Stromal cell of bone marrow (primary cell): ENCODE measurements around the gene ETFB.

Source experiments
- DNase-seq: peaks from one replicate; pipeline ENCODE4 v3.0.0-alpha.2; 2012; ENCODE audit warnings: low read depth

The ETFB gene

DNA sequence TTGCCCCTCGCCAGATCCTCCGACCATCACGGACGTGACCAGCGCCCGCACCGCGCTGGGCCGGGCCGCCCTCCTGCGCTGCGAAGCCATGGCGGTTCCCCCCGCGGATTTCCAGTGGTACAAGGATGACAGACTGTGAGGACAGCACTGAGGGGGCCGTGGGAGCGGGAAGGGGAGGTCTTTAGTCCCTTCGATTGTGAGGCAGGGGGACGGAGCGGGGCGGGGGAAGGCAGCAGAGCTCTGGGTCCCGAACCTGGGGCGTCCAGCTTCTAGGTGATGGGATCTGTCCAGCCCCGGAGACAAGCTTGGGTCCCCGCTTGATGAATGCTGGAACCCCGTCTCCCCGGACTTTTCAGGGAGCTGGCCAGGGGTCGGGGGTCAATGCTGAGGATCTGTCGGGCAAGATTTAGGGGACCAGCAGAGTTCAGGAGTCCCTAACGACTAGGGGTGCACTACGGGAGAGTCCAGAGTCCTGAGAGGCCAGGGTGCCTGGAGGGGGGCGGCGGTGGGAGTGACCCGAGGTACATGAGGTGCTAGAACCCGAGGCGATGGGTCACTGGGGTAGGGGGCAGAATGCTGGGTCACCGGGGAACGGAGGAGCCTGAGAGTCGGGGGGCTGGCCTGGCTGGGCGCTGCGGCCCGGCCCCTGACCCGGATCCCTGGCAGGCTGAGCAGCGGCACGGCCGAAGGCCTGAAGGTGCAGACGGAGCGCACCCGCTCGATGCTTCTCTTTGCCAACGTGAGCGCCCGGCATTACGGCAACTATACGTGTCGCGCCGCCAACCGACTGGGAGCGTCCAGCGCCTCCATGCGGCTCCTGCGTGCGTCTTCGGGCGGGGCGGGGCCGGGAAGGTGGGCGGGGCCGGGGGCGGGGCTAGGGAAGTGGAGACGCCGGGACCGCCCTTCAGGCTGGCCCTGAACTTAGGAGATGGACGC, 38.9 kb downstream of the ETFB start:
- no peak for DNase-seq

- no peak for DNase-seq
Observed at GRCh38 chr19:51326216-51327065, 39.7 kb downstream of the ETFB start.

DNA sequence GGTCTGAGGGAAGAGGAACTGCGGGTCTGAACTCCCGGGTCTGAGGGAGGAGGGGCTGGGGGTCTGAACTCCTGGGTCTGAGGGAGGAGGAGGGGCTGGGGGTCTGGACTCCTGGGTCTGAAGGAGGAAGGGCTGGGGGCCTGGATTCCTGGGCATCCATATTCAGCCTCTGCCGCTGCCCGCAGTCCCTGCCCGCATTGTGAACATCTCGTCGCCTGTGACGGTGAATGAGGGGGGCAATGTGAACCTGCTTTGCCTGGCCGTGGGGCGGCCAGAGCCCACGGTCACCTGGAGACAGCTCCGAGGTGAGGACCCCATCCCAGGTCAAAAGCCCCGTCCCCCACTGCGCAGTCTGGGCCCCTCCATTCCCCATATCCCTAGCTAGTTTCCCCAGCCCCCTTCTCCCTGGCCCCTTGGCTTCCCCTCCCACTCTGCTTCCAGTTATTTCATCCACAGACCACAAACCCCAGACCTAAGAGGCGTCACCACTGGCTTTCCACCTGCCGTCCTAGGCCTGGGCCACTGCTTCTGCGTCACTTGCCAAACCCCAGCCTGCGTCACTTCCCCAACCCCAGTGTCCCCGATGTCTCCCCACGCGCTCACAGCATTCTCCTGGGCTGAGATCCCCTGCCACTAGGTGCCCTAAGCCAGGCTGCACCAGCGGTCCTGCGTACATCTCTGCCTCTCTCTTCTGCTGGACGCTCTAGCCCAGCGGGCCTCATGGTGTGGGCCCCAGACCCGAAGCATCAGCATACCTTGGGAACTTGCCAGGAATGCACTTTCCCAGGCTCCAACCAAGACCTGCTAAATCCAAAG, 40.8 kb downstream of the ETFB start:
- no peak for DNase-seq

DNA sequence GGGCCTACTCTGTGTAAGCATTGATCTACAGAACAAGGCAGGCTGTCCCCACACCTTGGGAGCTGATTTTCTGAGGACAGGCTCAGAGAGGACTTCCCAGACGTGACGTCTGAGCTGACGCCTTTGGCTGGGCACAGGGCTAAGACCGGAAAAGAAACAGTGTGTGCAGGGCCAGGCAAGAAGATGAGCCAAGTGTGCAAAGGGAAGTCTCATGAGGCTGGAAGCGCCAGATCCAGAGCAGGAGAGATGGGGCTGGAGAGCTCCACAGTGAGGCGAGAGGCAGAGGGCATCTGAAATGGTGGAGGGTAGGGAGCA, 42.1 kb downstream of the ETFB start:
- no peak for DNase-seq

DNA sequence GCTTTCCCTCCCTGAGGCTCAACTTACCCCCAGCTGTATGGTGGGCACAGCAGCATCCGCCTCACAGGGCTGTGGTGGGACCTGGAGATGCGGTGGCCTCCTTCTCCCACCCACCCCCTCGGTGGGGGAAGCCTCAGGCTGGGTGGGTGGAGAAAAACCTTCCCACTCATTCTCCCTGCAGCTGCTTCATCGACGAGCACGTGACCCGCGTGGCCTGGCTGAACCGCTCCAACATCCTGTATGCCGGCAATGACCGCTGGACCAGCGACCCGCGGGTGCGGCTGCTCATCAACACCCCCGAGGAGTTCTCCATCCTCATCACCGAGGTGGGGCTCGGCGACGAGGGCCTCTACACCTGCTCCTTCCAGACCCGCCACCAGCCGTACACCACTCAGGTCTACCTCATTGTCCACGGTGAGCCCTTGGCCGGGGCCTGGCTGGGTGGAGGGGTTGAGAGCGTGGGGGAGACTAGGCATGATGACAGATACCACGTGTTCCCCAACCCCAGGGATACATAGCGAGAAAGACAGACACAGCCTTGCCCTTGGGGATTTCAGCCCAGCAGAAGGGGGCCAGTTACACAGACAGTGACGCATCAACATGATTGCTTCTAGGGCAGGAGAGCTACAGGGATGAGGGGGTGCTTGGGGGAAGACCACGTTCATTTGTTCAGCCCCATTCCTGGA, 42.6 kb downstream of the ETFB start:
- DNase-seq: no peak

DNA sequence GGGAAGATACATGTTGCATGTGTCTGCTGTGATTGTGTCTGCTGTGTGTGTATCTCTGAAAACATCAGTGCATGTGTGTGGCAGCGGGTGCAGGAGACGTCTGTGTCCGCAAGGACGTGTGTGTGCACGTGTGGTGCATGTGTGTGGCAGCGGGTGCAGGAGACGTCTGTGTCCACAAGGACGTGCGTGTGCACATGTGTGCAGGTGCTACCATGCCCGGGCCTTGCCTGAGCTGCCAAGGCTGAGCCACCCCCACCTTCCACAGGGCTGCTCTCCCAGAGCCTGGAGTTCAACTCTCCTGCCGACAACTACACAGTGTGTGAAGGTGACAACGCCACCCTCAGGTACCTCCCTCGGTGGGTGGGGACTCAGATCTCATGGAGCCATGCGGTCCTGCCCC, 44.4 kb downstream of the ETFB start:
- no peak for DNase-seq

GRCh38 chr19:51320280-51320657, 45.9 kb downstream of the ETFB start:
- DNase-seq: no peak

DNA sequence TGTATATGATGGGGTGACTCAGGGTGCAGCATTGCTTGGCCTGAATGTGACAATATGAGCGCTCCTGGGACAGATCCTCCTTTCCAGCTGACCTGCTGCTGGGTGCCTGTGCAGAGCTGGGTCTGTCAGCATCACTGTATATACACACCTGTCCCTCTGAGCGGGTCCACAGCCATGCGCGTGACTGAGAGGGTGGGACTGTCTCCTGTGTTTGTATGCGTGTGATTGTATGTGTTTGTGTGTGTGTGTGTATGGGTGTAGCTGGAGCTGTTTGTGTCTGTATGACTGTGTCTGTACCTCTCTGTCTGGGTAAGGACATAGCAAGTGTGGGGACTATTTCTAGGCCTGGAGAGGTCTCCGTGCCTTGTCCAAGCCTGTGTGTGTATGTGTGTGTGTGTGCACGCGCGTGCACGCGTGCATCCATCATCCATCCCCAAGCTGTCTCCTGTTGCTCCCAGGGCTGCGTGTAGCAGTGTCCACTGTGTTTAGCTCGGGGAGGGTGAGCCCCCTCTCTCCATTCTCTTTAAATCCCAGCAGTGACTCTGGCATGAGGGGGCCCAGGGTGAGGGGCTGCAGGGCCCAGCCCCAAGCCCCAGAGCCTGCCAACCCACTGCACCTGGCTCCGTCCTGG, 46.4 kb downstream of the ETFB start:
- DNase-seq: no peak

DNA sequence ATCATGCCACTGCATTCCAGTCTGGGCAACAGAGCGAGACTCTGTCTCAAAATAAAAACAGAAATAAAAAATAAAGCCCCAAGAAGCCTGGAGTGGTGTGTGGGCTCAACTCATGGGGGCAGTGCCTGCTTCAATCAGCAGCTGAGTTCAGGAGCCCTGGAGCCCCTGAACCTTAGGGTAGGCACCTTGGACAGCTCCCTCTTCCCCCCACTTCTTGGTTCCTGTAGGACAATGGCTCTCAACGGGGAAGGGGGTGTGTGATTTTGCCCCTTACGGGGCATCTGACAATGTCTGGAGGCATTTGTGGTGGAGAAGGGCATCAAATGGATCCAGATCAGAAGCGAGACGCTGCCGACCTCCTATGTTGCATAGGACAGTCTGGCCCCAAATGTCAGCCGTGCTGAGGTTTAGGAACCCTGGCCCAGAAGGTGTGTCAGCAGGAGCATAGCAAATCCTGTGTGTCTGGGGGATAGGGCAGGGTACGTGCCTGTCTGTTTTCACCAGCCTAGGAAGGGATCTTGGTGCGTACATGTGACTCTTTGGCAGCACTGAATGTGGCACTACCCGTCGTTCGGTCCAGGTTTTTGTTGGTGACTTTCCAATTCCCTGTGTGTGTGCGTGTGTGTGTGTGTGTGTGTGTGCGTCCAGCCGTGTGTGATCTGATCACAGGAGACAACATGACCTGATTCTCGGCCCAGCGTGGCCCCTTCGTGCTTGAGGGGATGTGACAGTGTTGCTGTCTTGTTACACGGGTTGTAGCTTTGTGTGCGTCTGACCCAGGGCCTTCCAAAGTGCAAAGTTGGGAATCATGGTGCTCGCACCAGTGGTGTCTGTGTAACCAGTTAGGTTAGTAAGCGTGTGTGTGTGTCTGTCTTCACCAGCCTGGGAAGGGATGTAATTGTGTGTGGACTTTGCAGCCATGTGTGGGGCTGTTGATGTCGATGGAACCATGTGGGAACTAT, 47.2 kb downstream of the ETFB start:
- no peak for DNase-seq

DNA sequence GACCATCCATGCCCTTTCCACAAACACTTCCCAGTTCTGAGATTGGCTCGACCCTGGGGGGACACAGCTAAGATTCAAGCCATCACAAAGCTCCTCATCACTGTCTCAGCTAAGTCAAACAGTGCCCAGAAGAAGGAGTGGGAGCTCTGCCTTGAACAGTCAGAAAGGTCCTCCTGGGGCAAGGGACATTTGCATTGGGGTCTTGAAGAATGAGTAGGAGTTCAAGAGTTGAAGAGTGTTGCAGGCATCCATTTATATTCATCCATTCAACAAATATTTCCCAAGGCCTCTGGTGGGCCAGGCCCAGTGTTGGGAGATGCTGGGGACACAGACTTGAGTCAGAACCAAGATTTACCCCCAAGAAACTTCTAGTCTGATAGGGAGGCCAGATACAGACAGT, 48.2 kb downstream of the ETFB start:
- DNase-seq: no peak

DNA sequence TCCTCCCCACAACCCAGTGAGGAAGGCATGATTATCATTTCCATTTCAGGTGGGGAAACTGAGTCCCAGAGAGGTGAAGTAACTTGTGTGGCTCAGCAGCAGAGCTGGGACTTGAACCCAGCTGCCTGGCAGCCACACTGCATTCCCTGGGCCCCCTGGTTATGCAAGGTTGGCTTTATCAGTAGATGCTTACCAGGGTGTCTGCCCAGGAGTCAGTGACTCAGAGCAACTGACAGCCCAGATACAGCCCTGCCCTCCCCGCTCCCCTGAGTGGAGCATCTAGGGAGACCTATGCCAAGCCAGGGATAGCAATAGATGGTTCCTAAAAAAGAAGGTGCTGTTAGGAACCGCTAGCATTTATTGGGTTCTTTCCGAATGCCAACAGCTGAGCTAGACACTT, 48.8 kb downstream of the ETFB start:
- DNase-seq: no peak

DNA sequence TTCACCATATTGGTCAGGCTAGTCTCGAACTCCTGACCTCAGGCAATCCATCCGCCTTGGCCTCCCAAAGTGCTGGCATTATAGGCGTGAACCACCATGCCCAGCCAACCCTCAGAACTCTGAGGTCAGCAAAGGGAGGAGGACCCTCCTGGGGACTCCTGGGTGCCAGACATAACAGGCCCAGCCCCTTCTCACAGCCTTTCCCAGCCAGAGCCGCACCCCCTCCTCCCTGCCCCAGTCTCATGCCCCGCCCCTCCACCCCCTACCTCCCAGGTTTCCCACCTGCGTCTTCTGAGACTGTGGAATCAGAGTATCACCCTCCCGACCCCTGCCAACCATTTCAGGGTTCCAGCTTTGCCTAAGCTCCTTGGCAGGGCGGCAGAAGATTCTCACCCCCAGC, 49.5 kb downstream of the ETFB start:
- DNase-seq: no peak

DNA sequence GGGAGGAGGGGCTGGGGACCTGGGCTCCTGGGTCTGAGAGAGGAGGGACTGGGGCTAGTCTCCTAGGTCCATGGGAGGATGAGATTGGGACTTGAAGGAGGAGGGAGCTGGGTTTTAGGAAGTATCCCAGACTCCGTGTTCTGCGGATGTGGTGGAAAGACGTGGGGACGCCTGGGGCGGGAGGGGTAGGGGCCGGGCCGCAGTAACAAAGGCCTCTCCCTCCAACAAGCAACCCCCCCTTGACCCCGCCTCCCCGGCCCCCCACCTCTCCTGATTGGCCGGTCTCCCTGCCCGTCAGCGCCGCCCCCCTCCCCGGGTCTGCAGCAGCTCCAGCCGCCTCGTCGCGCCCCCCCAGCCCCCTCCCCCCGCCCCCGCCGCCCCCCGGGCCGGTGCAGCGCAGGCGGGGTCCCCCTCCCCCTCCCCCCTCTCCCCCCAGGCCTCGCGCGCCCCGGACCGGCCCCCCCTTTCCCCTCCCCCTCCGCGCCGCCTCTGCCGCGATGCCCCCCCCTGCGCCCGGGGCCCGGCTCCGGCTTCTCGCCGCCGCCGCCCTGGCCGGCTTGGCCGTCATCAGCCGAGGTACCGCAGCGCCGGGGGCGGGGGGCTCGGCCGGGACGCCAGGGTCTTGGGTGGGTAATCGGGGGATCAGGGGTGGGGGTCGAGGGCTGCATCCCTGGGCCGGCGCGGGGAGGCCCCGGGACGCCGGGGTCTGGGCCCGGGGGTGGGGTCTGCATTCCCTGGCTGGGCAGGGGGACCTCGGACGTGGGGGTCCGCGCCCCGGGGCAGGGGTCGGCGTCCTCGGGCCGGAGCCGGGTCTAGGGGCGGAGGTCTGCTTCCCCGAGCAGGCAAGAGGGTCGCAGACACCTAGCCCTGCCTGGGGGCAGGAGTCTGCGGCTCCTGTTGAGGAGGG, 54.6 kb downstream of the ETFB start, which contains the start of gene IGLON5:
TSS of gene IGLON5 (plus strand) at position 294 of the 907 bp plus-strand sequence. CDS start at position 498, 204 bp downstream.
- DNase-seq: no peak

- no peak for DNase-seq
Observed at GRCh38 chr19:51305479-51305878, 60.7 kb downstream of the ETFB start.

- no peak for DNase-seq
Observed at GRCh38 chr19:51301266-51301665, 64.9 kb downstream of the ETFB start.

DNA sequence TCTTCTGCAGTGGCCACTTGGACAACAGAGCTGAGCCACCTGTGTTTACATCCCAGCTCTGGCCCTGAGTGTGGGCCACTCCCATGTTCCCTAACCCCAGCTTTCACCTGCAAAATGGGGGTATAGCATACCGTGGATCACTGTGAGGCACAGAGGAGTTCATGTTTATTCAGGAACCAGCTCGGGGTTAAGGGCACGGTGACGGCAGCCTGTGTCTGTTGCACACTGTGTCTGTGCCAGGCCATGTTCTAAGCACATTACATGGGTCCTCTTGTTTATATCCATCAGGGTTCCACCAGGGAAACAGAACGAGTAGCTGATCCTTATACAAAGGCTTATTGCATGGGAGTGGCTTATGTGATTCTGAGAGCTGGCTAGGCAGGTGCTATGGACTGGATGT, 68.8 kb downstream of the ETFB start:
- DNase-seq: no peak

DNA sequence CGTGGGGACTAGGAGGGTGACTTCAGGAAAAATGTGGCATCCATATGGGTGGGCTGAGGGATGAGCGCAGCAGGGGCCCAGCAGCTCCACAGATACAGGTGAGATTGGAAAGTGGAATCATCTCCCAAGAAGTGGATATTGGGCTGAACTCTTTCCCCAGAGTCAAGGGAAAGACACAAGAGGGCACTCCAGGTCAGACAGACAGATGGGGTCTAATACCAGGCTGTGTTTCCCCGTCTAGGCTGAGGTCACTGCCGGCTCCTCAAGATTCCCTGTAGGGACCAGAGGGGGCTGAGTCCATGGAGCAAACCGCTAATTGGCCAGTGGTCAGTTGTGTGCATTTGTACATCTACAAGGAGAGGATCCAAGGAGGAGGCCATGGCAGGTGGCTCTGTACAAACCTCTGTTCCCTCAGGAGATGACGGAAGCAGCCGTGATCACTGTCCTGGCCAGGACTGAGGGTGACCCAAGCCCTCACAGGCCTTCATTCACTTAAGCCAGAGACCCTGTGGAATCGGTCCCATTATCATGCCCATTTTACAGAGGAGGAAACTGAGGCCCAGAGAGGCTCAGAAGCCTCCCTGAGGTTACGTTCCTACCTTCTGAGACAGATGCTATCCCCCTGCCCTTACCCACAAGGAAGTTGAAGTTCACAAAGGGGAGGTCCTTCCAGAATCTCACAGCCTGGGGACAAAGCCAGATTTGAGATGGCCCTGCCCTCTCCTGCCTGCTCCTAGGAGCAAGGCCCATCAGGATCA, 69.7 kb downstream of the ETFB start:
- no peak for DNase-seq
